ENCODE measurements around the gene PSMC2. TPM values are rescaled to one million over a fixed set of nuclear protein-coding genes. Genes with fewer than 3 reads are reported as not detected.

Gene PSMC2
- total and polyA plus RNA-seq, 2 experiments from 2014 or later, result 107 to 131 TPM

DNA sequence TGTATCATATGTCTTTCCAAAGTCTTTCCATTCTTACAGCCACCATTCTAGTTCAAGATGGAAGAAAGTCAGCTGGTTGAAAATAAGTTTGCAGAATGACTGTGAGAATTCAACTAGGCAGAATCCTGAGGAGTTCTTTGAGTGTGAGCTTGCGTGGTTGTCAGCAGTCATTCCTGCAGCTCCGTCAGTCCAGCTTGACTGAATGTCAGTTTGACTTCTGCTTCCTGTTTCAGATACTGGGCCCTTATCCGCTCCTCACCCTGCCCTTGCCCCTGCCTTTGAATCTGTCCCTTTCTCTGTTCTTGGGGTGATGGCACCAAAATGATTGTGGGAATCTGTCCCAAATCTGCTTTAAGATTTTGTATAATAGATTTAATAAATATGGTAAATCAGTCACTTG lies 70.8 kb downstream of the PSMC2 start (continued):
- TF ChIP-seq EZH2phosphoT487 (IDR thresholded peaks at IDR 0.05; ENCODE audit: unreplicated experiment), result no peak
- no peak for TF ChIP-seq JUNB (IDR thresholded peaks at IDR 0.05; ENCODE audit: unreplicated experiment)

Small RNA genes lying within 50 kb of the gene (small RNA-seq; reads per million reads assigned to genes)
- gene RPS29P16 (ENCODE audit: low replicate concordance), result 0.30 reads per million, percentile 12 among the genes with 10 or more reads in this experiment

Other genes starting within 250 kb of the PSMC2 start
- gene NAPEPLD, start 198.5 kb upstream of the PSMC2 start, total RNA-seq (2014; rRNA removed; shearing (Covaris generic)), result 9.4 and 12.2 TPM in 2 replicates
- 9.4 and 10.7 TPM in 2 replicates for gene NAPEPLD, start 198.5 kb upstream of the PSMC2 start, polyA plus RNA-seq (2016; fragmentation: Nextera tagmentation; extraction: Ambion mirVana)
- gene PMPCB, start 50.2 kb upstream of the PSMC2 start, total RNA-seq (2014; rRNA removed; shearing (Covaris generic)), result 90.0 and 105 TPM in 2 replicates
- 50.5 and 55.0 TPM in 2 replicates for gene PMPCB, start 50.2 kb upstream of the PSMC2 start, polyA plus RNA-seq (2016; fragmentation: Nextera tagmentation; extraction: Ambion mirVana)
- 37.8 and 40.1 TPM in 2 replicates for gene DNAJC2, start 2.9 kb upstream of the PSMC2 start, total RNA-seq (2014; rRNA removed; shearing (Covaris generic))
- 141 and 168 TPM in 2 replicates for gene DNAJC2, start 2.9 kb upstream of the PSMC2 start, polyA plus RNA-seq (2016; fragmentation: Nextera tagmentation; extraction: Ambion mirVana)
- 0.49 and 0.58 TPM in 2 replicates for gene SLC26A5, start 98.6 kb downstream of the PSMC2 start, total RNA-seq (2014; rRNA removed; shearing (Covaris generic))
- 1.0 and 1.1 TPM in 2 replicates for gene SLC26A5, start 98.6 kb downstream of the PSMC2 start, polyA plus RNA-seq (2016; fragmentation: Nextera tagmentation; extraction: Ambion mirVana)

All from GM23338 (cell line).